A549 (cell line): ENCODE results near the gene RBM4B.

Experiments
- BHLHE40 ChIP-seq: IDR thresholded peaks from 2 replicates; pipeline ENCODE4 v1.6.1; 2012; ENCODE audit warnings: low read depth, low read length, inconsistent platforms
- EP300 ChIP-seq, 2 experiments: fragments of >200 bp; sonication (Bioruptor Twin); formaldehyde crosslinking; IDR thresholded peaks; 2 replicates in 1 of 2; 3 replicates in 1 of 2; pipeline ENCODE4 v1.6.1; 2016 to 2017
- FOXS1 ChIP-seq: fragments of 250-450 bp; sonication (Bioruptor Pico); IDR thresholded peaks from 2 replicates; pipeline ENCODE4 v1.5.0; 2020; ENCODE audit warnings: mild to moderate bottlenecking, moderate library complexity
- HDAC2 ChIP-seq: fragments of 200-600 bp; sonication (generic); IDR thresholded peaks from 2 replicates; pipeline ENCODE4 v1.6.1; 2016
- MAFK ChIP-seq: fragments of 450-650 bp; IDR thresholded peaks from 2 replicates; pipeline ENCODE4 v1.6.1; 2014; ENCODE audit not compliant: partially characterized antibody
- POLR2A ChIP-seq: IDR thresholded peaks from 2 replicates; pipeline ENCODE4 v1.6.1; 2012; ENCODE audit warnings: mild to moderate bottlenecking, low read length
- RAD21 ChIP-seq, 2 experiments: fragments of >200 bp in 1 of 2; sonication (Bioruptor Twin) in 1 of 2; formaldehyde crosslinking in 1 of 2; IDR thresholded peaks in 1 of 2; conservative IDR thresholded peaks in 1 of 2; 2 replicates in 1 of 2; 3 replicates in 1 of 2; pipeline ENCODE4 v1.6.1; 2012 to 2018; ENCODE audit warnings: inconsistent platforms in 1 of 2
- RNF2 ChIP-seq: fragments of 200-600 bp; sonication (generic); IDR thresholded peaks from 2 replicates; pipeline ENCODE4 v1.6.1; 2016; ENCODE audit warnings: low read depth, mild to moderate bottlenecking, antibody characterized with exemption, moderate library complexity, borderline replicate concordance
- TF ChIP-seq, protein P1 (sequence below): fragments of 450-650 bp; IDR thresholded peaks from 2 replicates; pipeline ENCODE4 v1.6.1; 2014; ENCODE audit warnings: antibody characterized with exemption
- TF ChIP-seq, protein P2 (sequence below): fragments of >200 bp; sonication (Bioruptor Twin); formaldehyde crosslinking; IDR thresholded peaks from 3 replicates; pipeline ENCODE4 v1.5.1; 2016
- TF ChIP-seq, protein P3 (sequence below): fragments of 200-600 bp; sonication (generic); IDR thresholded peaks from 2 replicates; pipeline ENCODE4 v1.6.1; 2016; ENCODE audit warnings: antibody characterized with exemption, mild to moderate bottlenecking, moderate library complexity

DNA sequence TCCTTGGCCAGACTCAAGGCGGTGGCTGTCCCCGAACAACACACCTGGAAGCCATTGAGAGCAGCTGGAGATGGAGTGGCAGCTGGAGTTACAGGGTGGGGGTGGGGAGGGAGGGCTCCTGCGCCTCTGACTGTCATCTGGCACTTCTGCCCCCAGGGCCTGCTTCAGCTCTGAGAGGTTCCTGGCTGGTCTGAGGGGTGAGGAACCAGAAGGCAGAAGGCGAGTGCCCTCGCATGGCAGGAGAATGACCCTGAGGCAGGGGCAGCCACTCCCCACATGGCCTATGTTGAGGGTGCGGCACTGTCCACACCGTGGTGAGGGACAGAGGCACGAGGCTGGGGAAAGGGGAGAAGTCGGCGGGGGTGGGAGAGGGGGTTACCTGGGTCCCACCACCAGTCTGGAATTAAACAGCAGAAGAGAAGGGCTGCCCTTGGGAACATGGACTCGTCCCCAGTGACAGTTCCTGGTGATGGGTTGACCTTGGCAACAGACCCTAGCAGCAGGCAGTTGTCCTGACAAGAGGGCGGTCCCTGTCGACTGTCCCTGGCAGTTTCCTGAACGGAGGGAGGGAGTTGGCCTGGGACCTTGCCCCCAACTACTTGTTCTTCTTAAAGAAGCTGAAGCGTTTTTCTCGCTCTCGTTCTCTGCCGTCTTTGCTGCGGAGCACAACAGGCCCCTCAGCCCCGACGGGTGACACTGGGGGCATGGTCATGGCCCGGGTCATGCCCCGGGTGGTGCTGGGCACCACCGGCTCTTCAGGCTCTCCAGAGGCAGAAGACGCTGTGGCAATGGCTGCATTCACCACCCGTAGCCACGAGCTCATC lies 7.8 kb upstream of the RBM4B start:
- TF ChIP-seq, protein P1, sequence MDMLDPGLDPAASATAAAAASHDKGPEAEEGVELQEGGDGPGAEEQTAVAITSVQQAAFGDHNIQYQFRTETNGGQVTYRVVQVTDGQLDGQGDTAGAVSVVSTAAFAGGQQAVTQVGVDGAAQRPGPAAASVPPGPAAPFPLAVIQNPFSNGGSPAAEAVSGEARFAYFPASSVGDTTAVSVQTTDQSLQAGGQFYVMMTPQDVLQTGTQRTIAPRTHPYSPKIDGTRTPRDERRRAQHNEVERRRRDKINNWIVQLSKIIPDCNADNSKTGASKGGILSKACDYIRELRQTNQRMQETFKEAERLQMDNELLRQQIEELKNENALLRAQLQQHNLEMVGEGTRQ = no peak
- TF ChIP-seq HDAC2 (no peak), EP300 (IDR thresholded peaks at IDR 0.05) (no peak), POLR2A (no peak), RNF2 (no peak), BHLHE40 (no peak), MAFK (no peak), RAD21 (conservative IDR thresholded peaks at IDR 0.05 in 1 of 2, IDR thresholded peaks at IDR 0.05 in 1 of 2) (no peak), FOXS1 (CRISPR knock-in tag) (no peak)
- TF ChIP-seq, protein P2, sequence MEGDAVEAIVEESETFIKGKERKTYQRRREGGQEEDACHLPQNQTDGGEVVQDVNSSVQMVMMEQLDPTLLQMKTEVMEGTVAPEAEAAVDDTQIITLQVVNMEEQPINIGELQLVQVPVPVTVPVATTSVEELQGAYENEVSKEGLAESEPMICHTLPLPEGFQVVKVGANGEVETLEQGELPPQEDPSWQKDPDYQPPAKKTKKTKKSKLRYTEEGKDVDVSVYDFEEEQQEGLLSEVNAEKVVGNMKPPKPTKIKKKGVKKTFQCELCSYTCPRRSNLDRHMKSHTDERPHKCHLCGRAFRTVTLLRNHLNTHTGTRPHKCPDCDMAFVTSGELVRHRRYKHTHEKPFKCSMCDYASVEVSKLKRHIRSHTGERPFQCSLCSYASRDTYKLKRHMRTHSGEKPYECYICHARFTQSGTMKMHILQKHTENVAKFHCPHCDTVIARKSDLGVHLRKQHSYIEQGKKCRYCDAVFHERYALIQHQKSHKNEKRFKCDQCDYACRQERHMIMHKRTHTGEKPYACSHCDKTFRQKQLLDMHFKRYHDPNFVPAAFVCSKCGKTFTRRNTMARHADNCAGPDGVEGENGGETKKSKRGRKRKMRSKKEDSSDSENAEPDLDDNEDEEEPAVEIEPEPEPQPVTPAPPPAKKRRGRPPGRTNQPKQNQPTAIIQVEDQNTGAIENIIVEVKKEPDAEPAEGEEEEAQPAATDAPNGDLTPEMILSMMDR = no peak
- TF ChIP-seq, protein P3, sequence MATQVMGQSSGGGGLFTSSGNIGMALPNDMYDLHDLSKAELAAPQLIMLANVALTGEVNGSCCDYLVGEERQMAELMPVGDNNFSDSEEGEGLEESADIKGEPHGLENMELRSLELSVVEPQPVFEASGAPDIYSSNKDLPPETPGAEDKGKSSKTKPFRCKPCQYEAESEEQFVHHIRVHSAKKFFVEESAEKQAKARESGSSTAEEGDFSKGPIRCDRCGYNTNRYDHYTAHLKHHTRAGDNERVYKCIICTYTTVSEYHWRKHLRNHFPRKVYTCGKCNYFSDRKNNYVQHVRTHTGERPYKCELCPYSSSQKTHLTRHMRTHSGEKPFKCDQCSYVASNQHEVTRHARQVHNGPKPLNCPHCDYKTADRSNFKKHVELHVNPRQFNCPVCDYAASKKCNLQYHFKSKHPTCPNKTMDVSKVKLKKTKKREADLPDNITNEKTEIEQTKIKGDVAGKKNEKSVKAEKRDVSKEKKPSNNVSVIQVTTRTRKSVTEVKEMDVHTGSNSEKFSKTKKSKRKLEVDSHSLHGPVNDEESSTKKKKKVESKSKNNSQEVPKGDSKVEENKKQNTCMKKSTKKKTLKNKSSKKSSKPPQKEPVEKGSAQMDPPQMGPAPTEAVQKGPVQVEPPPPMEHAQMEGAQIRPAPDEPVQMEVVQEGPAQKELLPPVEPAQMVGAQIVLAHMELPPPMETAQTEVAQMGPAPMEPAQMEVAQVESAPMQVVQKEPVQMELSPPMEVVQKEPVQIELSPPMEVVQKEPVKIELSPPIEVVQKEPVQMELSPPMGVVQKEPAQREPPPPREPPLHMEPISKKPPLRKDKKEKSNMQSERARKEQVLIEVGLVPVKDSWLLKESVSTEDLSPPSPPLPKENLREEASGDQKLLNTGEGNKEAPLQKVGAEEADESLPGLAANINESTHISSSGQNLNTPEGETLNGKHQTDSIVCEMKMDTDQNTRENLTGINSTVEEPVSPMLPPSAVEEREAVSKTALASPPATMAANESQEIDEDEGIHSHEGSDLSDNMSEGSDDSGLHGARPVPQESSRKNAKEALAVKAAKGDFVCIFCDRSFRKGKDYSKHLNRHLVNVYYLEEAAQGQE = no peak
